ENCODE data around the gene LGMN.

The LGMN gene

DNA sequence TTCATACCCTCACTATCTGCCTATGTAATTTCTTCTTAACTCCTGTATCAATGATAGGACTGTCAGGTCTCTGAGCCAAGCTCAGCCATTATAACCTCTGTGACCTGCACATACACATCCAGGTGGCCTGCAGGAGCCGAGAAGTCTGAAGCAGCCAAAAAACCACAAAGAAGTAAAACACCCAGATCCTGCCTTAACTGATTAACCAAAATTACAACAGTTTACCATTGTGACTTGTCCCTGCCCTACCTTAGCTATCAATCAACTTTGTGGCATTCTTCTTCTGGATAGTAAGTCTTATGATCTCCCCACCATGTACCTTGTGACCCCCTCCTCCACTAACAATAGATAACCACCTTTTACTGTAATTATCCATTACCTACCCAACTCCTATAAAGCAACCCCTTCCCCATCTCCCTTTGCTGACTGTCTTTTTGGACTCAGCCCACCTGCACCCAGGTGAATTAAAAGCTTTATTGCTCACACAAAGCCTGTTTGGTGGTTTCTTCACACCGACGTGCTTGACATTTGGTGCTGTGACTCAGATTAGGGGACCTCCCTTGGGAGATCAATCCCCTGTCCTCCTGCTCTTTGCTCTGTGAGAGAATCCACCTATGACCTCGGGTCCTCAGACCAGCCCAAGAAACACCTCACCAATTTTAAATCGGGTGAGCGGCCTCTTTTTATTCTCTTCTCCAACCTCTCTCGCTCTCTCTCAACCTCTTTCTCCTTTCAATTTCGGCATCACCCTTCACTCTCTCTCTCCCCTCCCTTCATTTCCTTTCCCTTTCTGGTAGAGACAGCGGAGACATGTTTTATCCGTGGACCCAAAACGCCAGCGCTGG, 11.5 kb upstream of the LGMN start:
- no peak for DNase-seq

DNA sequence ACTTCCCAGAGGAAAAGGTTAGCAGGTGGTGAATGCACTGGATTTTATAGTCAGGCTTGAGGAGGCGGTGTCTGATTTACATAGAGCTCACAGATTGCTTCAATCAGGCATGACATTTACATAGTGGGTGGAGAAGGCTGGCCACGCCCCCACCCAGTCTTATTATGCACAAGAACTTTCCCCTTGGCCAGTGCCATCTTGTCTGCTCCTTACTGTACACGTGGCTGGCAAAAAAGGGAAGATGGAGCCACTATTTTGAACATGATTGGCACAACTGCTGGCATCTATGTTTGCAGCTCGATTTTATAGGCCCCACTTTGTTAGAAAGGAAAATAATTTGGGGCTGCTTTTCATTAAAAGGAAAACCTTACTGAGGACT, 10.9 kb upstream of the LGMN start:
- DNase-seq, result no peak

DNA sequence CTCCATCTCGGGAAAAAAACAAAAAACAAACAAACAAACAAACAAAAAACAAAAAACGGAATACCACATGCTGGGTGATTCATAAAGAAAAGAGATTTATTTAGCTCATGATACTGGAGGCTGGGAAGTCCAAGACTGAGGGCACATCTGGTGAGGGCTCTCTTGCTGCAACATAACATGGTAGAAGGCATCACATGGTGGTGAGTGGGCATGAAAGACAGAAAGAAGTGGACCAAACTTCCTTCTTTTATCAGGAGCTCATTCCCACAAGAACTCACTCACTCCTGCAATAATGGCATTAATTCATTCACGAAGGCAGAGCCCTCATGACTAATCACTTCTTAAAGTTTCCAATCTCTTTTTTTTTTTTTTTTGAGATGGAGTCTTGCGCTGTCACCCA, 8.0 kb upstream of the LGMN start:
- no peak for DNase-seq

DNA sequence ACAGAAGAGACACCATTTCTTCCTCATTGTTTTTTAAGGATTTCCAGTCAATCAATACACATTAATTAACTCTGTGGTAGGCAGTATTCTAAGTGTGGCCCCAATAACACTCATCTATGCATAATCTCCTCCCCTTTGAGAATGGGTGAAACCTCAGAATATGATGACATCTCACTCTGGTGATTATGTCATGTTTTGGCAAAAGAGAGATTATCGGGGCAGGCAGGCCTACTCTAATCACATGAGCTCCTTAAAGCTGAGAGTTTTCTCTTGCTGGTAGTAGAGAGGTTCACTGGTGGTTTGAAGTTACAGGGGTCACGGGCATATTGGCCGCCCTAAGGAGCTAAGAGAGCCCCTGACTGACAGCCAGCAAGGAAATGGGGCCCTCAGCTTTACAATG, 7.1 kb upstream of the LGMN start:
- DNase-seq, result no peak

DNA sequence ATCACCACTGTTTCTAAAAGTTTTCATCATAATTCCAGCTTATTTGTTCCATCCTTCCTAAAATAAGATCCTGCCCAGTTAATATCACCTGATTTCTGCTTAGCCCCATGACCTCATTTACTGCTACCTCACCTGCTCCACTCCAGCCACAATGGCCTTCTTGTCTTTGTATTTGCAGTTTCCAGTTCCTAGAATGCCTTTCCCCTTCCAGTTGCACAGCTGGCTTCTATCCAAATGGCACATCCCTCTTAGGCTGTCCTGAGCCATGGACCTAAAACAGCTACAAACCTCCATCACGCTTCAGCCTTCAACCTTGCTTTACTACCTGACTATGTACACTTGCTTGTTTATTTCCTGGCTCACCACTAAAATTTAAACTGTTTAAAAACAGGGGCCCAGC, 6.5 kb upstream of the LGMN start:
- no peak for DNase-seq

DNA sequence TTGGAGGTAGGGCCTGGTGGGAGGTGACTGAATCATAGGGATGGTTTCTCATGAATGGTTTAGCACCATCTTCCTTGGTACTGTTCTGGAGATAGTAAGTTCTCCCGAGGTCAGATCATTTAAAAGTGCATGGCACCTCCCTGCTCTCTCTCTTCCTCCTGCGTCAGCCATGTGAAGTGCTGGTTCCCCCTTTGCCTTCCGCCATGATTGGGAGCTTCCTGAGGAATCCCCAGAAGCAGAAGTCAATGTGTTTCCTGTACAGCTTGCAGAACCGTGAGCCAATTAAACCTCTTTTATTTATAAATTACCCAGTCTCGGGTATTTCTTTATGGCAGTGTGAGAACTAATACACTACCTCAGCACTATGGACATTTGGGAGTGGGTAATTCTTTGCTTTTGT, 4.8 kb upstream of the LGMN start:
- DNase-seq, result peak in 1 of 2 donors; percentile 50

DNA sequence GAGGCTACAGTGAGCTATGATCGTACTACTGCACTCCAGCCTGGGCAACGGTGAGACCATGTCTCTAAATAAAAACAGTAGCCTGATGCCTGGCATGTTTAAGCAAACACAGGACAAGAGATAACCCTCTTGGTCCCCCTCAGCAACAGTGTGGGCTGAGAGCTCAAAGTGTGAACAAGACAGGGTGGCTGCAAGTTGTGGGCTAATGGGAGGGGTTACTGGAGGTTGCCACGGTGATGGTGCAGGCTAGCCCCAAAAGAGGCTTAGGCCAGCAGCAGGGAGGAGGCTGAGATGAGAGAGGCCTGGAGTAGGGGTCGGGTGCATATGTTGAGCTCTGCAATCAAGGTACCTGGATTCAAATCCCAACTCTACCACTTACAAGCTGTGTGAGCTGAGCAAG, 3.4 kb upstream of the LGMN start:
- no peak for DNase-seq

DNA sequence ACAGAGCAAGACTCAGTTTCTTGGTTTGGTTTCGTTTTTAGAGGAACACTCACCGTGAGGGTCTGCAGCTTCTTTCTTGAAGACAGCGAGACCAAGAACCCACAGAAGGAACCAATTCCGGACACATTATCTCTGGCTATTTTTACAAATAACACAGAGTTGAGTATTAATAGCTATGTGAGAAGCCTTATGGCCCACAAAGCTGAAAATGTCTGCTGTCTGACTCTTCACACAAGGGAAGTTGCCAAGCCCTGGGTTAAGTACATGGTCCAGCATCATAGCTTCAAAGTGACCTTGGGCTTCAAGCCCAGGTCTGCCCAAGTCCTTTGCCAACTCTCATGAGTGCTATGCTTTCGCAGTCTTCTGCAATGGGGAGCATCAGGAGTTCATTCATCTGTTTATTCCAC, 2.6 kb upstream of the LGMN start:
- no peak for DNase-seq

DNA sequence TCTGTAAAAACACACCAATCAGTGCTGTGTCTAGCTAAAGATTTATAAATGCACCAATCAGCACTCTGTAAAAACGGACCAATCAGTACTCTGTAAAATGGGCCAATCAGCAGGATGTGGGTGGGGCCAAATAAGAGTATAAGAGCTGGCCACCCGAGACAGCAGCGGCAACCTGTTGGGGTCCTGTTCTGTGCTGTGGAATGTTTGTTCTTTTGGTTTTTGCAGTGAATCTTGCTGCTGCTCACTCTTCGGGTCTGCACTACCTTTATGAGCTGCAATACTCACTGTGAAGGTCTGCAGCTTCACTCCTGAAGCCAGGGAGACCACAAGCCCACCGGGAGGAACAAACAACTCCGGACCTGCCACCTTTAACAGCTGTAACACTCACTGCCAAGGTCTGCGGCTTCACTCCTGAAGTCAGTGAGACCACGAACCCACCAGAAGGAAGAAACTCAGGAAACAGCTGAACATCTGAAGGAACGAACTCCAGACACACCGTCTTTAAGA, 1.8 kb upstream of the LGMN start:
- peak; percentile 68 to 71 for DNase-seq

DNA sequence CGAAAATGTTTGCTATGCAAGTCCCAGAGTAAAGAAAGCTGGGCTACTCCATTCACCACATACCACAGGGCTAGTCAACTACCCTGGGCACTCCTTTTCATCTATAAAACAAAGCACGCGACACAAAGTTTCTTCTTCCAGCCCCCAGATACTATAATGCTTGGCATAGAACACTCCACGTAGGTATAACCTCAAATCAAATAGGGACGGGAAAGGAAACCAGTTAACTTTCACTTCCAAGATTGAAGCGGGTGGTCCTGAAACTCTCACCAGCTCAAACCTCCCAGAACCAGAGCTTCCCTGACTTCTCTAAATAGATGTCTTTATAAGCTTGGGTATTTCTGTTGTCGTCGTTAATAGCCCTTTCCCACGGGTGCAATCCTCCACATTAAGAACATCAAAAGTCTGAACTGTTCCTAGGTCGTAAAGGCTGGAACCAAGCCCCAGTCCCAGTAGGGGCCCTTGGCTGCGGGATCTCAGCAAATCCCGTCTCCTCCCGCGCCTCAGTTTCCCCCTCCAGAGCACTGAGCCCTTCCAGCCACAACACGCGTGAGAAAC, 647 bp downstream of the LGMN start:
- no peak for DNase-seq

DNA sequence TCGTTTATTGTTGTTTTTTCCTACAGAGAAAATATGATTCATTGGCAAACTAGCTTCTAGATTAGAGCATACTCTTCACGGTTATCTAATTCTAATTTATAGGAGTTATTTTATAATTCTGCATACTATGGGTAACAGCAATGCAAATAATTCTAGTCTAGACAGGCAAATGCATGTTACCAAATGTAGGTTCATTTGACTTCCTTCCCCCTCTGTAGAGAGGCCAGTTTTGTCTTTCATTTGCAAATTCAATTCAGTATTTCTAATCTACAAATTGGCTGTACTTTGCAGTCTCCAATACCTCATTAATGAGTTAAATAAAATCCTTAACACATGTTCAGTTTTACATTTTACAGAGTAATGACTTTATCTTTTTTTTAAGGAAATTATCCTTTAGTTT, 4.2 kb downstream of the LGMN start:
- no peak for DNase-seq

DNA sequence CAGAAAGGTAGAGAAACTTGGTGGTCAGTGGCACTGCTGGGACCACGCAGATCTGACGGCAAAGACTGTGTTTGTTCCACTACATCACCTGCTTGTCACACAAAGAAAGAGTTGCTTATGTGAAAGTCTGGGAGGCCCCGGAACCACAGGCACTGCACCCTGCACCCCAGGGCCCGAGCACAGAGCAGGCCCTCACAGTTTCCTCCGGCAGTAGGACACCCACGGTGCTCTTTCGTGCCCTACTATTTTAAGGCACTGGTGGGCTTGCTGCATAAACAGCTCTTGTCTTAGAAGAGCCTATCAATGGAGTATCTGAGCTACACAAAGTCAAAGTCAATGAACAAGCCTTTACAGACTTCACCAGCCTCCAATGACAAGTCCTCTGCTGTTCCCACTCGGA, 8.0 kb downstream of the LGMN start:
- DNase-seq, result no peak

DNA sequence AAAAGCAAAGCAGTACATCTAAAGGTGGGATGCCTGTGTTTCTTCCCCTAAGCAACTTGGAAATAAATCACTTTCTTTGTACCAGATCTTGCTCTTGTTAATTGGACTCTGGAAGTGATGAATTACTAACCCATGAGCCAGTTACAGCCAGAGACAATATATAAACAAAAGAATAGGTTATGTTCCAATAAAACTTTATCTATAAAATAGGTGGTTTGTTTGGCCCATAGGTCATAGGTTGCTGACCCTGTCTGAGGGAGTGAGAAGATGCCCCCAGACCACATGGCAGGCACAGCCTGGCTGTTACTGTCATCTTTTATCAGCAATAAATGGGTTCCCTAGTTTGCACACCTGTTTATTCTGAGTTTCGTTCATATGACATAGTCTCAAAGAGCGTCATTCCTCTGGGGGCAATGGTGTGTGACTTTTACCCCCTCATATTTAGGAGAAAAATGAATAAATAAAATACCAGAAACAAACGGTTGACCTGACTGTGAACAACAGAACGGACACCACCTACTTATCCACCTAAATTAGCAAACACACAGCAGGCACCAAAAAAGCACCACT, 10.7 kb downstream of the LGMN start:
- DNase-seq, result no peak

DNA sequence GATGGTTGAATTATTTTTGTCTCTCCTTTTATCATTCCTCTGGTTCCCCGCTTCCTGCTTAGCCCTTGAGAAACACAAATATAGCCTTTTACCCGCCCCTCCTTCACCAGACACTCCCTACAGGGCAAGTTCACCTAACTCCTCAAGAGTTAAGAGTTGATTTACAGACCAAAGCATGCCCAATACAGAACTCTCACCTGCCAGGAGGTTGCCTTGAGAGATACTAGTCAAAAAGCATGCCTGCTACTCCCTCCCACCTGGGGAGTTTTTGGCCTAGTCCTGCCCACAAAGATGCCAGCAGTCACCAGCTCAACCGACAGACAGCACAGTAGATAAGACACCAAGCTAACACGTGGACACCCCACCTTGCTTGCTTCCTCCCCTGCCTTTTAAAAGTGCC, 11.2 kb downstream of the LGMN start:
- DNase-seq, result no peak

DNA sequence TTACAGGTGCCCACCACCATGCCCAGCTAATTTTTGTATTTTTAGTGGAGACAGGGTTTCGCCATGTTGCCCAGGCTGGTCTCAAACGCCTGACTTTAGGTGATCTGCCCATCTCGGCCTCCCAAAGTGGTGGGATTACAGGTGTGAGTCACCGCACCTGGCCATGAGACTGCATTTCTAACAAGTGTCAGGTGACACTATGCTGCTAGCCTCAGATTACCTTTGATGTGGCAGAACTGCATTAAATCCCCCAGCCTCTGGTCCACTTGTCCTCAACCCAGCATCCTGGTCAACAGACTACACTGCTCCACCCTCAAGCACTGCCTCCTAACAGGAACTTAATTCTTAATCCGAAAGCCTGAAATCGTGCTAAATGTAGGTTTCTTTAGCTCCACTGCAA, 13.1 kb downstream of the LGMN start:
- DNase-seq, result no peak

DNA sequence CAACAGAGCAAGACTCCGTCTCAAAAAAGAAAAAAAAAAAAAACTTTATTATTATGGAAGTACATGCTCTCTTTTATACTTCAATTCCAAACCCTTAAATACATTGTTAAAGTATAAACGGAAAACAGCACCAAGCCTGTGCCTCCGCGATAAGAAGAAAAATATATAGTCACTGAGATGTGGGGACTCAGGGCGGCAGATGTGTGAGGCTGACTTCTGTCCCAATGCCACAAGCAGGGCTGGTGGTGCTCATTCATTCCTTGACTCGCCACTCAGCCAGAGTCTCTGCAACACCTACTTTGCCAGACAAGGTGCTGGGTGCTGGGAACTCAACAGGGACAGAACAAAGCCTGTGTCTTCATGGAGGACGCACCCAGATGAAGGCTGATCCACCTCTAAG, 13.8 kb downstream of the LGMN start:
- no peak for DNase-seq

DNA sequence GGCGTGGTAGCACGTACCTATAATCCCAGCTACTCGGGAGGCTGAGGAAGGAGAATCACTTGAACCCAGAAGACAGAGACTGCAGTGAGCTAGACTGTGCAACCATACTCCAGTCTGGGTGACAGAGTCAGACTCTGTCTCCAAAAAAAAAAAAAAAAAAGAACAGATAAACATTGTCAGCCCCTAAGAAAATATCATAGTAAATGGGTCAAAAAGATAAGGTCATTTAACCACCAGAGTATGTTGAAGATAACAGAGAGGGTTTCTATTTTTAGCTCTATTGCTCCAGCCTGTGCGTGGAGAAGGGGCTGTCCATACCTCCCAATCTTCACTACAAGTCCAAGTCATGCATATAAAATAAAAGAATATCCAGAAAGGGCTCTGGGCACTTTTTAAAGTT, 15.4 kb downstream of the LGMN start:
- no peak for DNase-seq

DNA sequence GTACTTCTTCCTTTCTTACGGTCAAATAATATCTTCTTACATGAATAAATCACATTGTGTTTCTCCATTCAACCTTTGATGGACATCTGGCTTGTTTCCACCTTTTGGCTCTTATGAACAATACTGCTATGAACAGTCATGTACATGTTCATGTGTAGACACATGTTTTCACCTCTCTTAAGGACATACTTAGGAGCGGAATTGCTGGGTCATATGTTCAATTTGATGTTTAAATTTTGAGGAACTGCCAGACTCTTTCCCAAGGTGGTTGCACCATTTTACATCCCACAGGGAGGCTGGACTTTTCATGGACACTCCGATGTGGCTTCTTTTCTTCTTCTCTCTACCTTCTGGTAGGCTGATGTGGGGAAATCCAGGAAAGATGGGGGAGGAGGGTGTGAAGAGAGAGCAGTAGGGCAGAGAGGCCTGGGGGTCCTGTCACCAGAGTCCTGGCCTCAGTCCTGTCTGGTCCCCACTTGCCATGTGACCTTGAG, 16.8 kb downstream of the LGMN start:
- no peak for DNase-seq

DNA sequence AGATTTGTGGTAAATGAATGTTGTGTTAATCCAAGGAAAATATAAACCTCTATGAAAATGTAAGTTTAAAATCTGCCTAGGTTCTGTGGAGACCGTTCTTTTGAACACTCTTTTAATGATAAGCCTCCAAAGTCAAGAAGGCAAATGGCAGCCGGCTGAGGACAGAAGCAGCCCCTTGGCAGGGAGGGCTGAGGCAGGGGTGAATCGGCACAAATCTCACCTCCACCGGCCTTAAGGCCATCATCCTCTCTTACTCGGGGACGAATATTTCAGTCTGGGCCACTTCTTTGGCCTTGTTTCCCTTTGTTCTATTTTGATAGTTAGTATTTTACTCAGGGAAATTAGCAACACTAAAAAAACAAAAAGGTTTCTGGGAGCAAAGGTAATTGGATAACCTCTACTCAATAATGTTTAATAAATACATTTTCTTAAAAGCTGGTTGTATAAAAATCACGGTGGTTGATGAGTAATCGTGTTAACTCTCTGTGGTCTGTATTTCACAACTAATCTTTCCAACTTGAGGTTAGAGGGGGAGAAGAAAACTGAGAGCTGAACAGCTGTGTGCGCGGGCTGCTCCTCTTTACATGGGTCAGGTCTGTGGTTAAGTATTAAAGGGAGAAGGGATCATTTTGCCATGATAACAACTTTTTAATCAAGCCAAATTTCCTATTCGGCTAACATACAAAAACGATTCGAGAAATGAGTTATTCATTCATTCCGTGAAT, 18.6 kb downstream of the LGMN start:
- DNase-seq, result no peak

DNA sequence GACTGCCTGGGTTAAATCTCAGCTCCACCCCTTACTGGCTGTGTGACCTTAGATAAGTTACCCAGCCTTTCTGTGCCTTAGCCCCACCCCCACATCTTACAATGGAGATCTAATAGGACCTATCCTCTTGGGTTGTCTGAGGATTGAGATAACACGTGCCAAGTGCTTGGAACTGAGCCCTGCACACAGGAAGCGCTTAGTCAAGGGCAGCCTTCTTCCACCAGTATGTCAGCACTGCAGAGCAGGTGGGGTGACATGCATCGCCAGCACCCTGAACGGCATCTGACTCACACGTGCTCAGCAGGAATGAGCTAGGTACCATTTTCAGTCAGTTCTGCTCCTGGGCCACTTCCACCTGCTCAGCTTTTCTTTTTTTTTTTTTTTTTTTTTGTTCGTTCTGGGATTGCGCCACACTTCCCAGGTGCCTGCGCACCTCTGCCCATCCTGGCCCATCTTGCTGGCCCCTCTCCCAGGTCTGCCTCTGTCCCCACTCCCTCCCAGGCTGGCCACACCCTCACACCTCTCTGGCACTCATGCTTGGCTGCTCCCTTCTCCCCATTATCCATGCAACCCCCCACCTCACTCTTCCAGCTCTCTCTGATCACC, 19.6 kb downstream of the LGMN start:
- DNase-seq, result peak in 1 of 2 donors; percentile 53

DNA sequence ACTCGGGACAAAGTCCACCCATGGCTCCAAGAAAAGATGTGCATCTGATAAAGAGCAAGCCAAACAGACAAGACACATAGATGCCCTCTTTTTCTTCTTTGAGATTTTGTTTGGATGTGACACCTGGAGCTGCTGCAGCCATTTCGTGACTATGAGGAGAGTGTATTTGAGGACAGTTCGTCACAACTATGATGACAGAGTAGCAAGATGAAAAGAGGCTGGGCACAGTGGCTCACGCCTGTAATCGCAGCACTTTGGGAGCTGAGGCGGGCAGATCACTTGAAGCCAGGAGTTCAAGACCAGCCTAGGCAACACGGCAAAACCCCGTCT, 21.5 kb downstream of the LGMN start:
- DNase-seq, result no peak

DNA sequence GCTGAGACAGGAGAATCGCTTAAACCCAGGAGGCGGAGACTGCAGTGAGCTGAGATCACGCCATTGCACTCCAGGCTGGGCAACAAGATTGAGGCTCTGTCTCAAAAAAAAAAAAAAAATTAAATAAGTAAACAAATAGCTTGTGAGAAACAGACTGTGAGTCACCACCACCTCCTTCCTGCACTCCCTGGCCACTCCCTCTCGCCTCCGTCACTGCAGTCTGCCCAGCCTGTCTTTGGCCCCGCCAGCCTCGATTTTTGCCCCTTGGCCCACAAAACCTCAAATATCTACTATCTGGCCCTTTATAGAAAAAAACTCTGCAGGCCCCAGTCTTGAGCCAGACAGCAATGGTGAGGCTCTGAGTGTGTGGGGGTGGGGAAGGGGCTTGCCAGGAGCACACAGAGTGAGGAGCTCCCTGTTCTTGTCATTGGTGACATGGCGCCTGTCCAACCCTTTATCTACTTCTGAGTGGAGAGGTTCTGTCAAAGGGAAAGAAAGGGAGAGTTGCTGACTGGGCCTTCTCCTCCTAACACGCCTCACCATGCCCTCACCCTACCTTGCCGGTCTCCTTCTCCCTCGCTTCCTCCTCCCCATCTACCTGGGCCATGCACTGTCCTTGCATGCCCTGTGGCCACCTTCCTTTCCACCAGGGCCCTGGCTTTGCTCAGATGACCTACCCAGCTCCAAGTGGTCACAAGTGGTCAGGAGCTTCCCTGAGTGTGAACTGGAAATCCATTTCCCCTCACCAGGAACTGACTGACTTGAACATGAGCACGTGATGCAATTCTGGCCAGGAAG, 22.1 kb downstream of the LGMN start:
- DNase-seq, result peak; percentile 46 to 79

All from CD4-positive, alpha-beta T cell treated with Interleukin-1 beta for 1 hour (primary cell).